CD14-positive monocyte (primary cell): Measurements from ENCODE around the gene BACE2. TPM values are rescaled to one million over a fixed set of nuclear protein-coding genes. Genes with fewer than 3 reads are reported as not detected.

Experiments
- DNase-seq, 3 donors: peaks; one replicate each; pipeline ENCODE4 v3.0.0-alpha.2; 2011 to 2022
- H2AFZ ChIP-seq: 2 replicates; pipeline ENCODE4 v1.6.0; 2012; ENCODE audit warnings: mild to moderate bottlenecking, low read depth, low read length, inconsistent platforms; ENCODE audit not compliant: insufficient read depth, poor library complexity, severe bottlenecking
- H3K27ac ChIP-seq, 2 donors: 1 replicate in 1 of 2; 2 replicates in 1 of 2; pipeline ENCODE4 v1.5.1; 2012 to 2013; ENCODE audit warnings: low read length in 2 of 2, control low read depth in 1 of 2, inconsistent platforms in 1 of 2, low read depth in 1 of 2, mild to moderate bottlenecking in 1 of 2
- H3K27me3 ChIP-seq, 2 donors: one replicate each; pipeline versions ENCODE4 v1.6.0 to v1.6.1; 2011 to 2013; ENCODE audit warnings: low read length in 2 of 2; ENCODE audit not compliant: control insufficient read depth in 2 of 2, insufficient read depth in 2 of 2
- H3K36me3 ChIP-seq, 2 donors: replicated peaks in 1 of 2; 1 replicate in 1 of 2; 2 replicates in 1 of 2; pipeline versions ENCODE4 v1.5.1 to v1.6.1; 2012 to 2013; ENCODE audit warnings: low read length in 2 of 2, control low read depth in 1 of 2, inconsistent platforms in 1 of 2, mild to moderate bottlenecking in 1 of 2; ENCODE audit not compliant: insufficient read depth in 2 of 2, control insufficient read depth in 1 of 2
- H3K4me1 ChIP-seq, 2 donors: 1 replicate in 1 of 2; 2 replicates in 1 of 2; pipeline versions ENCODE4 v1.5.1 to v1.6.1; 2012 to 2013; ENCODE audit warnings: low read length in 2 of 2, control low read depth in 1 of 2, inconsistent platforms in 1 of 2, mild to moderate bottlenecking in 1 of 2, moderate library complexity in 1 of 2; ENCODE audit not compliant: insufficient read depth in 2 of 2, control insufficient read depth in 1 of 2
- H3K4me2 ChIP-seq: replicated peaks from 2 replicates; pipeline ENCODE3; 2012; ENCODE audit warnings: low read length, moderate library complexity, mild to moderate bottlenecking; ENCODE audit not compliant: poor library complexity, severe bottlenecking; ENCODE audit errors: extremely low read depth
- H3K4me3 ChIP-seq, 3 experiments: fragments of 200-600 bp in 1 of 3; sonication (generic) in 1 of 3; replicated peaks in 1 of 3; 1 replicate in 2 of 3; 2 replicates in 1 of 3; pipeline ENCODE4 v1.5.1; 2011 to 2013; ENCODE audit warnings: low read length in 3 of 3, mild to moderate bottlenecking in 3 of 3, control low read depth in 2 of 3, low read depth in 2 of 3, inconsistent platforms in 1 of 3, moderate library complexity in 1 of 3
- H3K79me2 ChIP-seq: 2 replicates; pipeline ENCODE4 v1.6.0; 2012; ENCODE audit warnings: mild to moderate bottlenecking, control low read depth, inconsistent platforms, low read length, moderate library complexity; ENCODE audit not compliant: insufficient read depth
- H3K9ac ChIP-seq: 2 replicates; pipeline ENCODE4 v1.6.0; 2017; ENCODE audit warnings: low read length, mild to moderate bottlenecking; ENCODE audit not compliant: insufficient read depth, poor library complexity, severe bottlenecking
- H3K9me3 ChIP-seq, 2 donors: replicated peaks in 1 of 2; 1 replicate in 1 of 2; 2 replicates in 1 of 2; pipeline versions ENCODE4 v1.5.1 to v1.6.1; 2012 to 2013; ENCODE audit warnings: low read length in 2 of 2, control low read depth in 1 of 2; ENCODE audit not compliant: control insufficient read depth in 1 of 2, insufficient read depth in 1 of 2
- H4K20me1 ChIP-seq: 2 replicates; pipeline ENCODE4 v1.6.0; 2012; ENCODE audit warnings: mild to moderate bottlenecking, low read length, control low read depth, moderate library complexity; ENCODE audit not compliant: insufficient read depth
- H3K27ac Mint-ChIP-seq, 7 donors: one replicate each; pipeline ENCODE4 v1.8.0; 2020; ENCODE audit warnings: mild to moderate bottlenecking in 7 of 7, mixed read lengths in 7 of 7, moderate library complexity in 6 of 7, inconsistent platforms in 2 of 7
- H3K27me3 Mint-ChIP-seq, 3 donors: one replicate each; pipeline ENCODE4 v1.8.0; 2021 to 2022; ENCODE audit warnings: low read depth in 3 of 3, mild to moderate bottlenecking in 3 of 3, mixed read lengths in 3 of 3, moderate library complexity in 3 of 3, inconsistent platforms in 1 of 3
- H3K36me3 Mint-ChIP-seq, 2 donors: one replicate each; pipeline ENCODE4 v1.8.0; 2020; ENCODE audit warnings: mixed read lengths in 2 of 2, inconsistent platforms in 1 of 2, mild to moderate bottlenecking in 1 of 2
- H3K4me1 Mint-ChIP-seq: one replicate; pipeline ENCODE4 v1.8.0; 2020; ENCODE audit warnings: mild to moderate bottlenecking, mixed read lengths
- H3K4me3 Mint-ChIP-seq, 2 donors: one replicate each; pipeline ENCODE4 v1.8.0; 2020; ENCODE audit warnings: mild to moderate bottlenecking in 2 of 2, mixed read lengths in 2 of 2, moderate library complexity in 1 of 2
- H3K9me3 Mint-ChIP-seq, 7 donors: one replicate each; pipeline ENCODE4 v1.8.0; 2020 to 2022; ENCODE audit warnings: mixed read lengths in 7 of 7, mild to moderate bottlenecking in 6 of 7, moderate library complexity in 6 of 7, inconsistent platforms in 2 of 7
- WGBS: methylation state at CpG from one replicate; pipeline ENCODE4 v1.1.5; 2013; ENCODE audit warnings: missing lambda C conversion rate; ENCODE audit not compliant: insufficient coverage; 5-methylcytosine and 5-hydroxymethylcytosine counted together
- intact Hi-C, 2 donors: fragments of 100-400 bp; cut with micrococcal nuclease; formaldehyde crosslinking; loops; one replicate each; pipeline versions ENCODE4 v1.15.0 to v1.15.1; 2023
- polyA plus RNA-seq, 3 donors: library from polyadenylated mRNA; depleted of rRNA in 1 of 3; unstranded in 2 of 3; stranded (reverse) in 1 of 3; fragments of 300-500 nt in 2 of 3; fragments of >200 nt in 1 of 3; fragmentation: Illumina TruSeq in 2 of 3; gene quantifications; 1 replicate in 2 of 3; 2 replicates in 1 of 3; pipeline ENCODE4 v1.2.3, GENCODE V29; 2012 to 2021
- TF ChIP-seq, protein P1 (sequence below): fragments of 200-600 bp; IDR thresholded peaks from one replicate; pipeline ENCODE4 v1.8.0; 2022; ENCODE audit warnings: antibody characterized with exemption, mild to moderate bottlenecking

The BACE2 gene
- polyA plus RNA-seq, 3 donors = 0.05 to 0.26 TPM; not detected in 1

DNA sequence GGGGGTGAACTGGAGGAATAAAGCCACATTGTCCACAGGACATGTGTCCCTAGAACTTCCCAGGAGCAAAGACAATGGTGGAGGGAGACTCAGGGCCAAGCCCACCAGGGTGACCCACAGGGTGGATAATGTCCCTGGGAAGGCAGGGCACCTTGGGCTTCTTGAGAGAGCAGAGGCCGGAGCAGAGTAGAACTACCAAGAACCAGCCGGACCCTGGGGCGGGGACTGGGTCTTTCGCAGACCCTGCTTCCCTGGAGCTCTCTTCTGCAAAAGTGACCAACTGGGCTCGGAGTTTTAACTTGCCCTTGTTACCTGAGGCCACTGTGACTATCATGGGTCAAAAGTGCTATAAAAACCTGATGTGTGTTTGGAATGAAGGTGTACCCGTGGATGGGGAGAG is 147.8 kb downstream of the BACE2 start:
- H3K4me3 Mint-ChIP-seq = peak overlapping the region in 1 of 2 donors; percentile 71
- Histone ChIP-seq H4K20me1 (no peaks in the 10 kb centered on the region), H3K9me3 (peaks cover 0 to 15% of the 10 kb centered on the region in 2 donors), H3K4me3 (no peak overlapping the region), H3K4me1 (peaks cover 0 to 3% of the 10 kb centered on the region in 2 donors), H3K36me3 (no peaks in the 10 kb centered on the region), H2AFZ (no peak overlapping the region), H3K4me2 (no peak overlapping the region), H3K79me2 (no peaks in the 10 kb centered on the region), H3K27ac (no peak overlapping the region), H3K9ac (no peak overlapping the region), H3K27me3 (peaks cover 23 to 37% of the 10 kb centered on the region in 2 donors)
- peak overlapping the region in 1 of 7 donors; percentile 22 for H3K27ac Mint-ChIP-seq
- peaks cover 5% of the 10 kb centered on the region for H3K4me1 Mint-ChIP-seq
- intact Hi-C loops = no loop called here
- 95% methylated on average over 4 of the region's 6 CpGs for WGBS
- peaks cover 0 to 8% (median 4%) of the 10 kb centered on the region in 7 donors for H3K9me3 Mint-ChIP-seq
- peaks cover 0 to 2% of the 10 kb centered on the region in 2 donors for H3K36me3 Mint-ChIP-seq
- no peak for DNase-seq
- H3K27me3 Mint-ChIP-seq = peaks cover 32 to 57% (median 44%) of the 10 kb centered on the region in 3 donors
- TF ChIP-seq, protein P1, sequence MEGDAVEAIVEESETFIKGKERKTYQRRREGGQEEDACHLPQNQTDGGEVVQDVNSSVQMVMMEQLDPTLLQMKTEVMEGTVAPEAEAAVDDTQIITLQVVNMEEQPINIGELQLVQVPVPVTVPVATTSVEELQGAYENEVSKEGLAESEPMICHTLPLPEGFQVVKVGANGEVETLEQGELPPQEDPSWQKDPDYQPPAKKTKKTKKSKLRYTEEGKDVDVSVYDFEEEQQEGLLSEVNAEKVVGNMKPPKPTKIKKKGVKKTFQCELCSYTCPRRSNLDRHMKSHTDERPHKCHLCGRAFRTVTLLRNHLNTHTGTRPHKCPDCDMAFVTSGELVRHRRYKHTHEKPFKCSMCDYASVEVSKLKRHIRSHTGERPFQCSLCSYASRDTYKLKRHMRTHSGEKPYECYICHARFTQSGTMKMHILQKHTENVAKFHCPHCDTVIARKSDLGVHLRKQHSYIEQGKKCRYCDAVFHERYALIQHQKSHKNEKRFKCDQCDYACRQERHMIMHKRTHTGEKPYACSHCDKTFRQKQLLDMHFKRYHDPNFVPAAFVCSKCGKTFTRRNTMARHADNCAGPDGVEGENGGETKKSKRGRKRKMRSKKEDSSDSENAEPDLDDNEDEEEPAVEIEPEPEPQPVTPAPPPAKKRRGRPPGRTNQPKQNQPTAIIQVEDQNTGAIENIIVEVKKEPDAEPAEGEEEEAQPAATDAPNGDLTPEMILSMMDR = no peak

DNA sequence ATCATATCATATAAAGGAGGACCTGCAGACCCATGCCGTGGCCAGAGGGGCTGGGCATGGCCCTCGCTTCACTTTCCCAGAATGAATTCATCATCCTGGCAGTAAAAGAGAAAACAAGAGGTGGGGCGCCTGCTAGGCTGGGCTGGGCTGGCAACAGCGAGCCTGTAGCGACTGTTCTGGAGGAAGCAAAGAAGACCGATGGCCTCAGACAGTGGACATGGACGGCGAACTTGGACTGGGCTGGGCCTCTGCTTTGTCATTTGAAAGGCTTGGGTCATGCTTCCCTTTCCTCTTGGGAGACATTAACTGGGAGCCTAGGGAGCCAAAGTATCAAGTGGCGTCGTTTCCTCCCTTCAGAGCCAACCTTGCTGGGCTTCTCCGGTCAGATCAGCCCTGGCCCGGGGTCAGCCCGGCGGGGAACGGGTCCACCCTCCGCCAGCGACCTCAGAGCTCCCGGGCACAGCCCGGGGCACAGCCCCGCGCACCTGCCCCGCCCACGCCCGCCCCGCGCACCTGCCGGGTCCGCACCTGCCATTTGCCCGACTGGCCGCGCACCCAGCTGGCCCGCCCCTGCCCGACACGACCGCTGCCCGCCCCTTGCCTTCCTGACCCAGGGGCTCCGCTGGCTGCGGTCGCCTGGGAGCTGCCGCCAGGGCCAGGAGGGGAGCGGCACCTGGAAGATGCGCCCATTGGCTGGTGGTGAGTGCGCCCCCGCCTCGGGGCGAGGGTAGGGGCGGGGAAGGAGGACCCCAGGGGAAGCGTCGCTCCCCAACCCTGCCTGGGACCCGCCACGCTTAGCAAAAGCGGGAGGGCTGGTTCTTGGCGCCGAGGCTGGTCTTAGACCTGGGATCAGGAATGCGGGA is 148.5 kb downstream of the BACE2 start, which contains the start of gene FAM3B:
Gene FAM3B (plus strand): TSS at position 602 of the 863 bp plus-strand sequence. CDS start 79 bp downstream, at position 681.
- Histone ChIP-seq H3K9ac (no peak within 1 kb of the TSS), H2AFZ (peak within 1 kb of the TSS; percentile 41), H4K20me1 (no peaks in the 10 kb centered on the region), H3K4me1 (peaks cover 0 to 3% of the 10 kb centered on the region in 2 donors), H3K27ac (no peak within 1 kb of the TSS), H3K27me3 (peaks cover 23 to 37% of the 10 kb centered on the region in 2 donors), H3K36me3 (no peaks in the 10 kb centered on the region), H3K4me2 (peak within 1 kb of the TSS; percentile 22), H3K4me3 (peak within 1 kb of the TSS in 2 of 3 experiments; percentile 17 to 42), H3K9me3 (peaks cover 0 to 15% of the 10 kb centered on the region in 2 donors), H3K79me2 (no peaks in the 10 kb centered on the region)
- Mint-ChIP-seq H3K4me1 (peaks cover 5% of the 10 kb centered on the region), H3K27ac (peak within 1 kb of the TSS in 5 of 7 donors; percentile 33 to 82 (median 63)), H3K9me3 (peaks cover 0 to 8% (median 4%) of the 10 kb centered on the region in 7 donors), H3K36me3 (peaks cover 0 to 2% of the 10 kb centered on the region in 2 donors), H3K4me3 (peak within 1 kb of the TSS in 1 of 2 donors; percentile 83), H3K27me3 (peaks cover 35 to 57% (median 44%) of the 10 kb centered on the region in 3 donors)
- intact Hi-C loops = no loop called here
- WGBS = 12% methylated on average over 53 of the region's 55 CpGs
- no peak for DNase-seq
- TF ChIP-seq, protein P1 = no peak
